T1000 (cell line): ENCODE data around the gene KRTDAP.
"Not testable (repeated sequence)": the region's sequence is repeated elsewhere in the genome, so short reads cannot be mapped to it uniquely, and the experiment has no call there.

Source experiments
- DNase-seq: peaks from one replicate; lab custom pipeline; 2025; ENCODE audit warnings: mixed read lengths; lab: John Stamatoyannopoulos, UW

Gene KRTDAP

GRCh38 chr19:35484252-35485036, 5.8 kb downstream of the KRTDAP start:
- no peak for DNase-seq

- DNase-seq = no peak
Observed at GRCh38 chr19:35483089-35483488, 7.2 kb downstream of the KRTDAP start.

GRCh38 chr19:35478794-35479677, 11.2 kb downstream of the KRTDAP start:
- DNase-seq = no peak

- DNase-seq = no peak
Observed at GRCh38 chr19:35476149-35476548, 14.1 kb downstream of the KRTDAP start.

- DNase-seq = not testable (repeated sequence)
Observed at GRCh38 chr19:35474594-35474993, 15.7 kb downstream of the KRTDAP start.

- no peak for DNase-seq
Observed at GRCh38 chr19:35474104-35474503, 16.2 kb downstream of the KRTDAP start.

- DNase-seq = no peak
Observed at GRCh38 chr19:35471946-35472345, 18.3 kb downstream of the KRTDAP start.

GRCh38 chr19:35471075-35471474, 19.2 kb downstream of the KRTDAP start:
- DNase-seq = not testable (repeated sequence)

GRCh38 chr19:35470128-35470527, 20.1 kb downstream of the KRTDAP start:
- no peak for DNase-seq

- no peak for DNase-seq
Observed at GRCh38 chr19:35468637-35469036, 21.6 kb downstream of the KRTDAP start.

- no peak for DNase-seq
Observed at GRCh38 chr19:35466259-35466658, 24.0 kb downstream of the KRTDAP start.

- not testable (repeated sequence) for DNase-seq
Observed at GRCh38 chr19:35462956-35463355, 27.3 kb downstream of the KRTDAP start.

- no peak for DNase-seq
Observed at GRCh38 chr19:35462476-35462953, 27.7 kb downstream of the KRTDAP start.

GRCh38 chr19:35461788-35462187, 28.5 kb downstream of the KRTDAP start:
- not testable (repeated sequence) for DNase-seq

- no peak for DNase-seq
Observed at GRCh38 chr19:35461060-35461459, 29.2 kb downstream of the KRTDAP start.

- DNase-seq = no peak
Observed at GRCh38 chr19:35460608-35461007, 29.7 kb downstream of the KRTDAP start.

- no peak for DNase-seq
Observed at GRCh38 chr19:35459414-35460082, 30.7 kb downstream of the KRTDAP start.

GRCh38 chr19:35458731-35459391, 31.4 kb downstream of the KRTDAP start:
- DNase-seq = no peak

GRCh38 chr19:35458192-35458591, 32.1 kb downstream of the KRTDAP start:
- DNase-seq = no peak

- DNase-seq = no peak
Observed at GRCh38 chr19:35457173-35457572, 33.1 kb downstream of the KRTDAP start.

GRCh38 chr19:35455616-35456201, 34.6 kb downstream of the KRTDAP start:
- DNase-seq = no peak
